ENCODE results near the gene HNRNPLL. TPM values are rescaled to one million over a fixed set of nuclear protein-coding genes. Genes with fewer than 3 reads are reported as not detected.
"Not testable (repeated sequence)": the region's sequence is repeated elsewhere in the genome, so short reads cannot be mapped to it uniquely, and the experiment has no call there.

HNRNPLL gene
- total RNA-seq, 2 donors from 2014 or later: 70.9 to 74.1 TPM

- no peak for DNase-seq
- H3K4me1 Mint-ChIP-seq: peaks cover 47% of the 10 kb centered on the region
- WGBS, 2 experiments (ENCODE audit: insufficient coverage in 1 of 2, insufficient read length in 1 of 2): 87 to 93% methylated on average over 4 to 5 of the region's 5 CpGs
- Histone ChIP-seq H3K27me3 (ENCODE audit: control insufficient read depth, insufficient read depth, low read length, poor library complexity, severe bottlenecking) (peaks cover 2% of the 10 kb centered on the region), H3K9me3 (ENCODE audit: control insufficient read depth, low read length) (no peaks in the 10 kb centered on the region), H3K4me3 (ENCODE audit: low read length) (no peak overlapping the region), H3K4me1 (ENCODE audit: control insufficient read depth, insufficient read depth, low read length) (peaks cover 16% of the 10 kb centered on the region), H3K36me3 (ENCODE audit: control insufficient read depth, insufficient read depth, low read length) (no peaks in the 10 kb centered on the region), H3K9ac (ENCODE audit: extremely low read depth, low read length, poor library complexity, severe bottlenecking) (no peak overlapping the region), H3K27ac (ENCODE audit: low read depth, low read length) (no peak overlapping the region)
- no peaks in the 10 kb centered on the region for H3K36me3 Mint-ChIP-seq (ENCODE audit: low read depth)
- no peaks in the 10 kb centered on the region for H3K9me3 Mint-ChIP-seq
- H3K27me3 Mint-ChIP-seq (ENCODE audit: insufficient read depth): peaks cover under 1% of the 10 kb centered on the region
- TF ChIP-seq, protein P1, sequence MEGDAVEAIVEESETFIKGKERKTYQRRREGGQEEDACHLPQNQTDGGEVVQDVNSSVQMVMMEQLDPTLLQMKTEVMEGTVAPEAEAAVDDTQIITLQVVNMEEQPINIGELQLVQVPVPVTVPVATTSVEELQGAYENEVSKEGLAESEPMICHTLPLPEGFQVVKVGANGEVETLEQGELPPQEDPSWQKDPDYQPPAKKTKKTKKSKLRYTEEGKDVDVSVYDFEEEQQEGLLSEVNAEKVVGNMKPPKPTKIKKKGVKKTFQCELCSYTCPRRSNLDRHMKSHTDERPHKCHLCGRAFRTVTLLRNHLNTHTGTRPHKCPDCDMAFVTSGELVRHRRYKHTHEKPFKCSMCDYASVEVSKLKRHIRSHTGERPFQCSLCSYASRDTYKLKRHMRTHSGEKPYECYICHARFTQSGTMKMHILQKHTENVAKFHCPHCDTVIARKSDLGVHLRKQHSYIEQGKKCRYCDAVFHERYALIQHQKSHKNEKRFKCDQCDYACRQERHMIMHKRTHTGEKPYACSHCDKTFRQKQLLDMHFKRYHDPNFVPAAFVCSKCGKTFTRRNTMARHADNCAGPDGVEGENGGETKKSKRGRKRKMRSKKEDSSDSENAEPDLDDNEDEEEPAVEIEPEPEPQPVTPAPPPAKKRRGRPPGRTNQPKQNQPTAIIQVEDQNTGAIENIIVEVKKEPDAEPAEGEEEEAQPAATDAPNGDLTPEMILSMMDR (conservative IDR thresholded peaks at IDR 0.05): no peak
- no peak overlapping the region for H3K27ac Mint-ChIP-seq
- no peak overlapping the region for H3K4me3 Mint-ChIP-seq
Observed at GRCh38 chr2:38540580-38541286, 62.0 kb downstream of the HNRNPLL start.

- Histone ChIP-seq H3K9ac (ENCODE audit: extremely low read depth, low read length, poor library complexity, severe bottlenecking) (no peak overlapping the region), H3K27ac (ENCODE audit: low read depth, low read length) (no peak overlapping the region), H3K4me1 (ENCODE audit: control insufficient read depth, insufficient read depth, low read length) (peaks cover 16% of the 10 kb centered on the region), H3K27me3 (ENCODE audit: control insufficient read depth, insufficient read depth, low read length, poor library complexity, severe bottlenecking) (peaks cover 11% of the 10 kb centered on the region), H3K36me3 (ENCODE audit: control insufficient read depth, insufficient read depth, low read length) (no peaks in the 10 kb centered on the region), H3K9me3 (ENCODE audit: control insufficient read depth, low read length) (no peaks in the 10 kb centered on the region), H3K4me3 (ENCODE audit: low read length) (no peak overlapping the region)
- DNase-seq: peak; percentile 74
- Mint-ChIP-seq H3K36me3 (ENCODE audit: low read depth) (no peaks in the 10 kb centered on the region), H3K9me3 (no peaks in the 10 kb centered on the region), H3K4me3 (no peak overlapping the region), H3K4me1 (peaks cover 48% of the 10 kb centered on the region), H3K27ac (no peak overlapping the region), H3K27me3 (ENCODE audit: insufficient read depth) (peaks cover 9% of the 10 kb centered on the region)
- TF ChIP-seq, protein P1 (conservative IDR thresholded peaks at IDR 0.05): peak; percentile 62
- WGBS, 2 experiments (ENCODE audit: insufficient coverage in 1 of 2, insufficient read length in 1 of 2): 96 to 97% methylated on average over 4 to 5 of the region's 5 CpGs
Observed at GRCh38 chr2:38539086-38539485, 63.6 kb downstream of the HNRNPLL start.

DNA sequence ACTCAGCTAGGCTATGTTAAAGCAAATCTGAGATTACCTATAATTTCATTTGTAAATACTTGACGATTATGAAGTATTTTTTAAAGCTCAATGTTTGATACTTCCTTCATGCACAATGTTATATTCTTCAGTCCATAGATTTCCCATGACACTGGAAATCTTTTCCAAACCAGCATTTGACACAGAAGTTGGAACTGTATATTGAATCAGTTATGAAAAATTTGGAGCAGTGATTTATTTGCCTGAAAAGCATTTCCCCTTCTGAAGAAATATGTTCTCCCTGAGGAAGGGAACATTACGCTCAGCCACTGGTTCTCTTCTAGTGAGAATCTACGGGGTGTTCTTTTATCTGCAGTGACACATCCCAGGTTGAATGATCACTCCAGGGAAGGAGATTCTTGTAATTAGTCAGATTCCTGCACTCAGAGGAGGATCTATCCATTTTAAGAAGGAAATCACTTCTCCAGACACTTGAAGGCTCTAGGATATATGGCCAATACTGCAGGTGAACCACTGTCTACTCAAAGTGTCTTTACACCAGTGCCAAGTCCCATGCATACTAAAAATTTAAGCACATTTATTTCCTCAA lies 64.7 kb downstream of the HNRNPLL start:
- DNase-seq: no peak

DNA sequence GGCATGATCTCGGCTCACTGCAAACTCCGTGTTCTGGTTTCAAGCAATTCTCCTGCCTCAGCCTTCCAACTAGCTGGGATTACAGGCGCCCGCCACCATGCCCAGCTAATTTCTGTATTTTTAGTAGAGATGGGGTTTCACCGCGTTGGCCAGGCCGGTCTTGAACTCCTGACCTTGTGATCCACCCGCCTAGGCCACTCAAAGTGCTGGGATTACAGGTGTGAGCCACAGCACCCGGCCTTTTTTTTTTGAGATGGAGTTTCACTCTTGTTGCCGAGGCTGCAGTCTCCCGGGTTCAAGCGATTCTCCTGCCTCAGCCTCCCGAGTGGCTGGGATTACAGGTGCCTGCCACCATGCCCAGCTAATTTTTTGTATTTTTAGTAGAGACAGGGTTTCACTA lies 65.4 kb downstream of the HNRNPLL start:
- H3K27ac ChIP-seq (ENCODE audit: low read depth, low read length); H3K4me3 Mint-ChIP-seq; H3K27ac Mint-ChIP-seq; H3K9me3 Mint-ChIP-seq; H3K36me3 ChIP-seq (ENCODE audit: control insufficient read depth, insufficient read depth, low read length); H3K9me3 ChIP-seq (ENCODE audit: control insufficient read depth, low read length); DNase-seq; H3K36me3 Mint-ChIP-seq (ENCODE audit: low read depth); H3K9ac ChIP-seq (ENCODE audit: extremely low read depth, low read length, poor library complexity, severe bottlenecking); H3K4me3 ChIP-seq (ENCODE audit: low read length): not testable (repeated sequence)
- peaks cover 12% of the 10 kb centered on the region for H3K27me3 Mint-ChIP-seq (ENCODE audit: insufficient read depth)
- Histone ChIP-seq H3K27me3 (ENCODE audit: control insufficient read depth, insufficient read depth, low read length, poor library complexity, severe bottlenecking) (peaks cover 11% of the 10 kb centered on the region), H3K4me1 (ENCODE audit: control insufficient read depth, insufficient read depth, low read length) (peaks cover 10% of the 10 kb centered on the region)
- WGBS, 2 experiments (ENCODE audit: insufficient coverage in 1 of 2, insufficient read length in 1 of 2): 84 to 95% methylated on average over 8 to 13 of the region's 13 CpGs
- H3K4me1 Mint-ChIP-seq: peaks cover 35% of the 10 kb centered on the region

More for the DNA sequence above, 64.7 kb downstream of the HNRNPLL start:
- Mint-ChIP-seq H3K4me3 (no peak overlapping the region), H3K4me1 (peaks cover 42% of the 10 kb centered on the region), H3K36me3 (ENCODE audit: low read depth) (no peaks in the 10 kb centered on the region), H3K27me3 (ENCODE audit: insufficient read depth) (peaks cover 9% of the 10 kb centered on the region), H3K9me3 (no peaks in the 10 kb centered on the region), H3K27ac (no peak overlapping the region)
- H3K4me1 ChIP-seq (ENCODE audit: control insufficient read depth, insufficient read depth, low read length): peaks cover 16% of the 10 kb centered on the region
- H3K9ac ChIP-seq (ENCODE audit: extremely low read depth, low read length, poor library complexity, severe bottlenecking): no peak overlapping the region
- H3K27ac ChIP-seq (ENCODE audit: low read depth, low read length): no peak overlapping the region
- H3K4me3 ChIP-seq (ENCODE audit: low read length): no peak overlapping the region
- no peaks in the 10 kb centered on the region for H3K9me3 ChIP-seq (ENCODE audit: control insufficient read depth, low read length)
- TF ChIP-seq, protein P1 (conservative IDR thresholded peaks at IDR 0.05): no peak
- peaks cover 11% of the 10 kb centered on the region for H3K27me3 ChIP-seq (ENCODE audit: control insufficient read depth, insufficient read depth, low read length, poor library complexity, severe bottlenecking)
- WGBS, 2 experiments (ENCODE audit: insufficient coverage in 1 of 2, insufficient read length in 1 of 2): 38 to 68% methylated on average over 1 to 3 of the region's 3 CpGs
- no peaks in the 10 kb centered on the region for H3K36me3 ChIP-seq (ENCODE audit: control insufficient read depth, insufficient read depth, low read length)
